OCI-LY1 (cell line): ENCODE measurements around the gene OSBPL1A.

ENCODE experiments used
- H2AFZ ChIP-seq: fragments of 200-600 bp; sonication (generic), shearing (Covaris generic); 2 replicates; pipeline ENCODE4 v1.6.0; 2014; ENCODE audit warnings: antibody characterized with exemption, mild to moderate bottlenecking, low read length
- H3F3A ChIP-seq: fragments of 200-600 bp; sonication (generic), shearing (Covaris generic); 2 replicates; pipeline ENCODE4 v1.6.0; 2014; ENCODE audit warnings: mild to moderate bottlenecking, antibody characterized with exemption, low read length, moderate library complexity; ENCODE audit not compliant: insufficient read depth
- H3K27ac ChIP-seq: fragments of 200-600 bp; sonication (generic); 2 replicates; pipeline ENCODE4 v1.5.1; 2014; ENCODE audit warnings: low read length, mixed run types, mild to moderate bottlenecking, low read depth; ENCODE audit not compliant: poor library complexity, severe bottlenecking
- H3K27me3 ChIP-seq: fragments of 200-600 bp; sonication (generic); 2 replicates; pipeline ENCODE4 v1.6.0; 2014; ENCODE audit warnings: antibody characterized with exemption, mild to moderate bottlenecking, low read length, moderate library complexity; ENCODE audit not compliant: insufficient read depth
- H3K36me3 ChIP-seq: fragments of 200-600 bp; sonication (generic); 2 replicates; pipeline ENCODE4 v1.6.1; 2014; ENCODE audit warnings: mild to moderate bottlenecking, antibody characterized with exemption, low read length, moderate library complexity, mixed read lengths; ENCODE audit not compliant: insufficient read depth
- H3K4me1 ChIP-seq: fragments of 200-600 bp; sonication (generic); 2 replicates; pipeline ENCODE4 v1.5.1; 2014; ENCODE audit warnings: mild to moderate bottlenecking, low read length, moderate library complexity; ENCODE audit not compliant: insufficient read depth, severe bottlenecking
- H3K4me2 ChIP-seq: fragments of 200-600 bp; sonication (generic), shearing (Covaris generic); 2 replicates; pipeline ENCODE4 v1.6.1; 2014; ENCODE audit warnings: low read length
- H3K4me3 ChIP-seq: fragments of 200-600 bp; sonication (generic); 2 replicates; pipeline ENCODE4 v1.5.1; 2014; ENCODE audit warnings: low read length, low read depth, mild to moderate bottlenecking, mixed read lengths; ENCODE audit not compliant: poor library complexity, severe bottlenecking
- H3K79me2 ChIP-seq: fragments of 200-600 bp; shearing (Covaris generic); 2 replicates; pipeline ENCODE4 v1.6.1; 2016; ENCODE audit warnings: mixed run types, low read length, mixed read lengths; ENCODE audit not compliant: insufficient read depth
- H3K9ac ChIP-seq: fragments of 200-600 bp; sonication (generic), shearing (Covaris generic); 2 replicates; pipeline ENCODE4 v1.6.1; 2014; ENCODE audit warnings: mild to moderate bottlenecking, low read length, mixed read lengths
- H3K9me2 ChIP-seq: fragments of 200-600 bp; sonication (generic), shearing (Covaris generic); 2 replicates; pipeline ENCODE4 v1.6.1; 2014; ENCODE audit warnings: low read depth, mild to moderate bottlenecking, low read length, mixed read lengths
- H3K9me3 ChIP-seq: fragments of 200-600 bp; shearing (Covaris generic); 2 replicates; pipeline ENCODE4 v1.6.1; 2014; ENCODE audit warnings: low read length, mixed read lengths
- H4K20me1 ChIP-seq: fragments of 200-600 bp; sonication (generic), shearing (Covaris generic); 2 replicates; pipeline ENCODE4 v1.6.0; 2016; ENCODE audit warnings: mild to moderate bottlenecking, low read length; ENCODE audit not compliant: insufficient read depth
- EZH2 ChIP-seq: fragments of 200-600 bp; sonication (generic), shearing (Covaris generic); IDR thresholded peaks from 2 replicates; pipeline ENCODE4 v1.8.0; 2017; ENCODE audit warnings: borderline replicate concordance, mixed run types, mild to moderate bottlenecking, antibody characterized with exemption, low read length, moderate library complexity, mixed read lengths
- TF ChIP-seq, protein P1 (sequence below): fragments of 200-600 bp; sonication (generic), shearing (Covaris generic); IDR thresholded peaks from 2 replicates; pipeline ENCODE4 v1.5.1; 2017; ENCODE audit warnings: mild to moderate bottlenecking, antibody characterized with exemption, low read length, moderate library complexity, mixed read lengths

OSBPL1A gene

DNA sequence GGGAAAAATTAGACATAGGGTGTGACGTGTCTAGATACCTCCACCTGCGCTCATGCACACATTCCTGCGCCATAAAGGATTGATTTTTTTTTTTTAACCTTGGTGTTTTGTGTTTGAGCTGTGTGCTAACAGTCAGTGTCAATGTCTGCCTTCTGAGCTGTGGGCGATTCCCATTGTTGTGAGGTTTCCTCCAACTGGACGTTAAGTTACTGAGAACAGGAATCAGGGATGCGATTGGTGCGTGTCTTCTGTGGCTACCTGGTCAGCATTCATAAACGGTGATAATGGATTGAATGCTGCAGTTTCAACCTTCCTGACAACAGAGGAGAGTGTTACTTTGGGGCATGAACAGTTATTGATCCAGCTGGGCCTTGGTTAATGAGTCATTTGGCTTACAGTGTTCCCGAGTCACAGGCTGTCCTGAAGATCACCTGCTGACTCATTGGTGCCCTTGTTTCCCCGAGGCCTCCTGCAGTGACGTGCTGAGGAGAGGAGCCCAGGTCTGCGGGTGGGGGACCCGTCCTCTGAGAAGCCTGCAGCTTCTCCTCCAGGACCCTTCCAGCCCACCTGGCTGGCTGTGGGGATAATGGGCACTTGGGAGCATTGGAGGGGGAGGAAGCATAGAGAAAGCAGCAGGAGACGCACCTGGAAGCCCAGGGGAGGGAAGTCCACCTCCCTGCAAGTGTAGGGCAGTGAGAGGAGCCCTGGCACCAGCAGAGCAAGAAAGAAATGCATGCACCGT lies 284.6 kb downstream of the OSBPL1A start:
- Histone ChIP-seq H3K4me2 (no peak overlapping the region), H3K9ac (no peak overlapping the region), H3K9me2 (no peaks in the 10 kb centered on the region), H2AFZ (no peak overlapping the region), H3K9me3 (no peaks in the 10 kb centered on the region), H3K27me3 (no peaks in the 10 kb centered on the region), H3K4me1 (no peaks in the 10 kb centered on the region), H3K79me2 (no peaks in the 10 kb centered on the region), H3K36me3 (no peaks in the 10 kb centered on the region), H3K27ac (no peak overlapping the region), H3F3A (no peaks in the 10 kb centered on the region), H3K4me3 (no peak overlapping the region), H4K20me1 (no peaks in the 10 kb centered on the region)
- no peak for TF ChIP-seq EZH2
- TF ChIP-seq, protein P1, sequence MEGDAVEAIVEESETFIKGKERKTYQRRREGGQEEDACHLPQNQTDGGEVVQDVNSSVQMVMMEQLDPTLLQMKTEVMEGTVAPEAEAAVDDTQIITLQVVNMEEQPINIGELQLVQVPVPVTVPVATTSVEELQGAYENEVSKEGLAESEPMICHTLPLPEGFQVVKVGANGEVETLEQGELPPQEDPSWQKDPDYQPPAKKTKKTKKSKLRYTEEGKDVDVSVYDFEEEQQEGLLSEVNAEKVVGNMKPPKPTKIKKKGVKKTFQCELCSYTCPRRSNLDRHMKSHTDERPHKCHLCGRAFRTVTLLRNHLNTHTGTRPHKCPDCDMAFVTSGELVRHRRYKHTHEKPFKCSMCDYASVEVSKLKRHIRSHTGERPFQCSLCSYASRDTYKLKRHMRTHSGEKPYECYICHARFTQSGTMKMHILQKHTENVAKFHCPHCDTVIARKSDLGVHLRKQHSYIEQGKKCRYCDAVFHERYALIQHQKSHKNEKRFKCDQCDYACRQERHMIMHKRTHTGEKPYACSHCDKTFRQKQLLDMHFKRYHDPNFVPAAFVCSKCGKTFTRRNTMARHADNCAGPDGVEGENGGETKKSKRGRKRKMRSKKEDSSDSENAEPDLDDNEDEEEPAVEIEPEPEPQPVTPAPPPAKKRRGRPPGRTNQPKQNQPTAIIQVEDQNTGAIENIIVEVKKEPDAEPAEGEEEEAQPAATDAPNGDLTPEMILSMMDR: no peak

DNA sequence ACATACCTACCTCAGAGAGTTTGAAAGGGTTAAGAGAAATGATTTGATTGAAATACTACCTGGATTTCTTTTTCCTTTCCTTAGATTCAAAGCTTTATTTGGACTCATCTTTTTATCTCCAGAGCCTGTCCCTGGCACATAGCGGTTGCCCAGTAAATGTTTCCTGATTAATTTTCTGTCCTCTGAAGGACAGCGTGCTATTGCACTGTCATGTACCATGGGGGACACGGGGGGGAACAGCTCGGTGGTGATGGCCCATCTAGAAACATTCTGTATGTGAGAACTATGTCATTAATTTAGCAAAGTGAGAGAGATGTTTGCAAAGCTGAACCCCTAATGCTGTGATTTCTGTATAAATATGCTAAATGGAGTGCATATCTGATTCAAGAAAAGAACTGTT lies 285.2 kb downstream of the OSBPL1A start:
- Histone ChIP-seq H3K9me2 (no peaks in the 10 kb centered on the region), H3K4me2 (no peak overlapping the region), H3K36me3 (no peaks in the 10 kb centered on the region), H3K79me2 (no peaks in the 10 kb centered on the region), H3K4me1 (no peaks in the 10 kb centered on the region), H2AFZ (no peak overlapping the region), H4K20me1 (no peaks in the 10 kb centered on the region), H3K27me3 (no peaks in the 10 kb centered on the region), H3K9me3 (no peaks in the 10 kb centered on the region), H3K27ac (no peak overlapping the region), H3K9ac (no peak overlapping the region), H3K4me3 (no peak overlapping the region), H3F3A (no peaks in the 10 kb centered on the region)
- TF ChIP-seq, protein P1: no peak
- no peak for TF ChIP-seq EZH2
